HK-2 (cell line): ENCODE results near the gene ZNF780B.
A peak's percentile ranks its signal among the peaks of the same experiment; 100 is the strongest.
"Not testable (repeated sequence)": the region's sequence is repeated elsewhere in the genome, so short reads cannot be mapped to it uniquely, and the experiment has no call there.

Experiments
- DNase-seq: peaks from one replicate; pipeline ENCODE4 v3.0.0-alpha.2; 2018; ENCODE audit not compliant: unreplicated experiment

Gene ZNF780B

GRCh38 chr19:40055832-40056504, at the start of gene ZNF780B:
TSS of gene ZNF780B (minus strand) at chr19:40056231. CDS start at chr19:40050332, 5,899 bp downstream.
- peak; percentile 55 for DNase-seq

- DNase-seq: no peak
These were observed 48.7 kb upstream of the ZNF780B start for GRCh38 chr19:40104754-40105153.

- DNase-seq: no peak
These were observed 47.6 kb upstream of the ZNF780B start for GRCh38 chr19:40103600-40103999.

GRCh38 chr19:40101813-40102212, 45.8 kb upstream of the ZNF780B start:
- DNase-seq: no peak

DNA sequence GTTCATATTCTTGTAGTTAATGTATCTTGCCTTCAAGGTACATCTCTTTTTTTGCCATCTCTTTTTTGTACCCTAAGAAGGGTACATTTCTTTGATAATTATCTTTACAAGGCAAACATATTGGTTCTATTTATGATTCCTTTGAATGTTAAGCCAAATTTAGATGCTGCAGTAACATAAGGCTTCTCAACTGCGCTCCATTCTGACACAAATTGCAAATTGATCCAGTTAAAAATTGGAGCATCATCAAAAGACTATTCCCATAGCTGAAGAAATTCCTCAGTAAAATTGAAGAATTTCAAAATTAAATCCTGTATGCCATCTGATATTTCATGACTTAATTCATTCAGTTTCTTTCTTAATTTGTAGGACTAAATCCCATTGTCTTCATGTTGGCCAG, 37.4 kb upstream of the ZNF780B start:
- no peak for DNase-seq

GRCh38 chr19:40091205-40092129, 35.4 kb upstream of the ZNF780B start:
- DNase-seq: no peak

GRCh38 chr19:40090241-40091204, 34.5 kb upstream of the ZNF780B start, which contains the start of gene ZNF780A:
TSS of gene ZNF780A (minus strand) at chr19:40090943. CDS start at chr19:40084753, 6,190 bp downstream.
- peak; percentile 78 for DNase-seq

DNA sequence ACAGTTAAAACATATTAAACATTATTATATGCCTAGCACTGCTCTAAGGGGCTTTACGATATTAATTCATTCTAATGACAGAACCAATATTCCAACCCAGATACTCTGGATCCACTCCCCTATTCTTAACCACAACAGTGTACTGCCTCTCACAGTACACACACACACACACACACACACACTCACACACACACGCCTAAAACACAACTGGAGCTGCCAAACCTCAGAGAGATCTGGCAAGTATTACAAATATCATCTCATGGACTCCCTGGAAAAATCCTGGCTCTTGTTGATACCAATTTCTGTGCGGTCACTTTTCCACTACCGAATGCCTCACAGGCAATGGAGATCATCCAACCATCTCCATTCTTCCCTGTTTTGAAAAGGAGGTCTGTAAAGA, 33.4 kb upstream of the ZNF780B start:
- no peak for DNase-seq

DNA sequence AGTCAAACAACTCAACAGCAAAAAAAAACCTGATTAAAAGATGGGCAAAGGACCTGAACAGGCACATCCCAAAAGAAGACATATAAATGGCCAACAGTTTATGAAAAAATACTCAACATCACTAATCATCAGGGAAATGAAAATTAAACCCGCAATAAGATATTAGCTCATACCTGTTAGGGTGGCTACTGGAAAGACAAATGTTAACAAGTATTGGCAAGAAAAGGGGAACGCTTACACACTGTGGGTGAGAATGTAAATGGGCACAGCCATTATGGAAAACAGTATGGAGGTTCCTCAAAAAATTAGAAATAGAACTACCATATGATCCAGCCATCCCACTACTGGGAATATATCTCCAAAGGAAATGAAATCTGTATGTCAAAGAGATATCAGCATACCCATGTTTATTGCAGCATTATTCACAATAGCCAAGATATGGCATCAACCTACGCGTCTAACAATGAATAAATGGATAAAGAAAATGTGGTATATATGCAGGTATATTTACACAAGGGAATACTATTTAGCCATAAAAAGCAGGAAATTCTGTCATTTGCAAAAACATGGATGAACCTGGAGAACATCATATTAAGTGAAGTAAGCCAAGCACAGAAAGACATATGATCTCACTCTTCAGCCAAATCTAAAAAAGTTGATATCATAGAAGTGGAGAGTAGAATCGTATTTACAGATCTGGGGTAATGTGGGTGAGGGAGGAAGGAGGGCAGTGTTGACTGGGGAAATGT, 32.4 kb upstream of the ZNF780B start:
- no peak for DNase-seq

- DNase-seq: no peak
These were observed 28.9 kb upstream of the ZNF780B start for GRCh38 chr19:40084948-40085347.

GRCh38 chr19:40081411-40081810, 25.4 kb upstream of the ZNF780B start:
- no peak for DNase-seq

GRCh38 chr19:40080289-40080688, 24.3 kb upstream of the ZNF780B start:
- no peak for DNase-seq

GRCh38 chr19:40078377-40078776, 22.3 kb upstream of the ZNF780B start:
- no peak for DNase-seq

- DNase-seq: no peak
These were observed 14.0 kb upstream of the ZNF780B start for GRCh38 chr19:40070058-40070457.

DNA sequence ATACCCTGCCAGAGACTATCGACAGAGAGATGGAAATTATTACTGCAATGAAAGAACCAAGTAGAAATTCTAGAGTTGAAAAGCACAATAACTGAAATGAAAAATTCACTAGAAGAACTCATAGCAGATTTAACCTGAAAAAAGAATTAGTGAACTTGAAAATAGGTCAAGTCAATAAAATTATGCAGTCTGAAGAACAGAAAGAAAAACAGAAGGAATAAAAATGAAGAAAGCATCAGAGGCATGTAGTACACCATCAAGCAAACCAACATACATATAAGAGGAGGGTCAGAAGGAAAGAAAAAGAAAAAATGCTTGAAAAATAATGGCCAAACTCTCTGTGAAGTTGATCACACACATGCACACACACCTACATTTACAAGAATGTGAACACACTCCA, 3.6 kb upstream of the ZNF780B start:
- DNase-seq: no peak

DNA sequence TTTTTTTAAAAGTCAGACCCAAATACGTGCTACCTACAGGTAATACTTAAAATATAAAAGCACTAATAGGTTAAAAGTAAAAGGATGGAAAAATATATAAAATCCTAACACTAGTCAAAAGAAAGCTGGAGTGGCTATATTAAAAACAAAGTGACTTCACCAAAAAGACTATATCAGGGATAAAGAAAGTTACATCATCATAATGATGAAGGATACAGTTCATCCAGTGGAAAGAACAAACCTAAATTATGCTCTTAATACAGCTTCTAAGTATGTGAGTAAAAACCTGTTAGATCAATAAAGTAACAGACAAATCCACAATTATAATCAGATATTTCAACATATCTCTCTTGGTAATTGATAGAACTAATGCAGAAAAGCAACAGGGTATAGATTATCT, 1.1 kb upstream of the ZNF780B start:
- DNase-seq: no peak

DNA sequence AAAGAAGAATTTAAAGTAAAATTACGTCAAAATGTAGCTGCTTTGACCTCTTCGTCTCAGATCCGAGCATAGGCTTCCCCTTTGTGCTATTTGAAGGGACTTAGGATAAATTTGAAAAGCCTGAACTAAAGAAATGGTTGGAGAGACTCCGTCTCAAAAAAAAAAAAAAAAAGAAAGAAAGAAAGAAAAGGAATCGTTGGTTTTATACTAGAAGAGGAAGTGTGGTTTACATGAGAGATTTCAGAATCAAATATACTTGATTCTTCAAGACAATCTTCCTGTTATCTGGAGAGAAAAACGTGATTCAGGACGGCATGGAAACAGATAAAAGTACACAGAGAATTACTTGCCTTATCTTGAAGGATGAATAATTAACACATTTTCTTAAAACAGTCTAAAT, 474 bp upstream of the ZNF780B start:
- no peak for DNase-seq

GRCh38 chr19:40055049-40055448, 982 bp downstream of the ZNF780B start:
- DNase-seq: no peak

DNA sequence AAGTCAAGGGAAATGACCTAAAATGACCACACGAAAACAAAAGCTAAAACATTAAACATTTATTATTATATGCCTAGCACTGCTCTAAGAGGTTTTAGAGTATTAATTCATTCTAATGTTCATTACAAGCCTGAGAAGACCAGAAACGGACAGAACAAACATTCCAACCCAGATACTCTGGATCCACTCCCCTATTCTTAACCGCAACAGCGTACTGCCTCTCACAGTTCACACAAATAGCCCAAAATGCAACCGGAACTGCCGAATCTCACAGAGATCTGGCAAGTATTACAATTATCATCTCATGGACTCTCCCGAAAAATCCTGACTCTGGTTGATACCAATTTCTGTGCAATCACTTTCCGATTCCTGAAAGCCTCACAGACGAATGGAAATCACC, 1.4 kb downstream of the ZNF780B start:
- no peak for DNase-seq

DNA sequence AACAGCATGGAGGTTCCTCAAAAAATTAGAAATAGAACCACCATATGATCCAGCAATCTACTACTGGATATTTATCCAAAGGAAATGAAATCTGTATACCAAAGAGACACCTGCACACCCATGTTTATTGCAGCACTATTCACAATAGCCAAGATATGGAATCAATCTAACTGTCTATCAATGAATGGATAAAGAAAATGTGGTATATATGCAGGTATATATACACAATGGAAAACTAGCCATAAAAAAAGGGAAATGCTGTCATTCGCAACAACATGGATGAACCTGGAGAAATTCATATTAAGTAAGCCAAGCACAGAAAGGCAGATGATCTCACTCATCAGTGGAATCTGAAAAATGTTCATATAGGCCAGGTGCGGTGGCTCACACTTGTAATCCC, 2.5 kb downstream of the ZNF780B start:
- no peak for DNase-seq

DNA sequence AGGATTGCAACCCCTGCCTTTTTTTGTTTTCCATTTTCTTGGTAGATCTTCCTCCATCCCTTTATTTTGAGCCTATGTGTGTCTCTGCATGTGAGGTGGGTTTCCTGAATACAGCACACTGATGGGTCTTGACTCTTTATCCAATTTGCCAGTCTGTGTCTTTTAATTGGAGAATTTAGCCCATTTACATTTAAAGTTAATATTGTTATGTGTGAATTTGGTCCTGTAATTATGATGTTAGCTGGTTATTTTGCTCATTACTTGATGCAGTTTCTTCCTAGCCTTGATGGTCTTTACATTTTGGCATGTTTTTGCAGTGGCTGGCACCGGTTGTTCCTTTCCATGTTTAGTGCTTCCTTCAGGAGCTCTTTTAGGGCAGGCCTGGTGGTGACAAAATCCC, 14.3 kb downstream of the ZNF780B start:
- not testable (repeated sequence) for DNase-seq
